GM04503 (cell line): ENCODE measurements around the gene HAS3.
"Not testable (repeated sequence)": the region's sequence is repeated elsewhere in the genome, so short reads cannot be mapped to it uniquely, and the experiment has no call there.

Experiments used
- DNase-seq: peaks from one replicate; pipeline ENCODE4 v3.0.0-alpha.2; 2012; ENCODE audit warnings: low read depth

HAS3 gene, protein sequence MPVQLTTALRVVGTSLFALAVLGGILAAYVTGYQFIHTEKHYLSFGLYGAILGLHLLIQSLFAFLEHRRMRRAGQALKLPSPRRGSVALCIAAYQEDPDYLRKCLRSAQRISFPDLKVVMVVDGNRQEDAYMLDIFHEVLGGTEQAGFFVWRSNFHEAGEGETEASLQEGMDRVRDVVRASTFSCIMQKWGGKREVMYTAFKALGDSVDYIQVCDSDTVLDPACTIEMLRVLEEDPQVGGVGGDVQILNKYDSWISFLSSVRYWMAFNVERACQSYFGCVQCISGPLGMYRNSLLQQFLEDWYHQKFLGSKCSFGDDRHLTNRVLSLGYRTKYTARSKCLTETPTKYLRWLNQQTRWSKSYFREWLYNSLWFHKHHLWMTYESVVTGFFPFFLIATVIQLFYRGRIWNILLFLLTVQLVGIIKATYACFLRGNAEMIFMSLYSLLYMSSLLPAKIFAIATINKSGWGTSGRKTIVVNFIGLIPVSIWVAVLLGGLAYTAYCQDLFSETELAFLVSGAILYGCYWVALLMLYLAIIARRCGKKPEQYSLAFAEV

GRCh38 chr16:69105501-69106361 lies at the start of gene HAS3:
TSS of gene HAS3 (plus strand) at chr16:69105653. CDS start at chr16:69109396, 3,743 bp downstream.
- no peak for DNase-seq

DNA sequence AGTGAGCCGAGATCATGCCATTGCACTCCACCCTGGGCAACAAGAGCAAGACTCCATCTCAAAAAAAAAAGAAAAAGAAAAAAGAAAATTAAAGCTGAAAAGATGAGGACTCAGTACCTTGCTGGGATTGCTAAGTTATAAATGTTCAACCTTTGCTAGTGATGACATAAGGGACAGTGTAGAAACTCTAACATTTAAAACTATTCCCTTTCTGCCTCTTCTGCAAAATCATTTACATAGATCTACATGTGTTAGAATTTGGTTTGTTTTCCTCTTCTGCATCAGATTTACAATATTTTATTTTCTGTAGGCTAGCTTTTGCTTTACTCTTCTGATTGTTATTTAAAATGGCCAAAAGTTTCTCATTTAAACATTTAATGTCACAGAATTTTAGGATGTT lies 49.5 kb upstream of the HAS3 start:
- no peak for DNase-seq

- DNase-seq, result no peak
These were observed 49.0 kb upstream of the HAS3 start for GRCh38 chr16:69056421-69056820.

GRCh38 chr16:69057400-69058378 lies 47.8 kb upstream of the HAS3 start:
- peak; percentile 75 for DNase-seq

- not testable (repeated sequence) for DNase-seq
These were observed 42.0 kb upstream of the HAS3 start for GRCh38 chr16:69063491-69063890.

GRCh38 chr16:69064124-69064763 lies 41.2 kb upstream of the HAS3 start:
- DNase-seq, result no peak

DNA sequence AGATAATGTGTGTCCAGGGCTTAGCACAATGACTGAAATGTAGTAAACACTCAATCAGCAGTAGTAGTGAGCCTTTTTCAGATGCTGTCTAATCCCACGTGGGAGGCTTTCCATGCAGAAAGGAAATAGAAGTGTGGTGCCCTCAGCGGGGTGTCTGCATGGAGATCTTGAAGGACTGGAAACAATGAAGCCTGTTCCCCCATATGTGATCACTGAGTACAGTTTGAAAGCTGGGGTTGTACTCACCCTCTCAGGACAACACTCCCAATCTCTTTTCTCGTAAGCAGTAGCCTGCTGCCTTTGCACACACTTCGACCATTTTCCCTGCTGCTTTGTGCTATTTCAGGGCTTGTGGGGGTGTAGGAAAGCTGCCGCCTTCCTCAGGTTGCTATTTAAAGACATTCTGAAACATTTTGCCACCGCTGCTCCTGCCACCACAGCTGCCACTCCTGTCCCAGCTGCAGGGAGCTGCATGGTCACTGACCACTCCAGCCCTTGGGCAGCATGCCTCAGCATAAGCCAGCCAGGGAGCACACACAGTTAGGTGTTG lies 40.6 kb upstream of the HAS3 start:
- no peak for DNase-seq

DNA sequence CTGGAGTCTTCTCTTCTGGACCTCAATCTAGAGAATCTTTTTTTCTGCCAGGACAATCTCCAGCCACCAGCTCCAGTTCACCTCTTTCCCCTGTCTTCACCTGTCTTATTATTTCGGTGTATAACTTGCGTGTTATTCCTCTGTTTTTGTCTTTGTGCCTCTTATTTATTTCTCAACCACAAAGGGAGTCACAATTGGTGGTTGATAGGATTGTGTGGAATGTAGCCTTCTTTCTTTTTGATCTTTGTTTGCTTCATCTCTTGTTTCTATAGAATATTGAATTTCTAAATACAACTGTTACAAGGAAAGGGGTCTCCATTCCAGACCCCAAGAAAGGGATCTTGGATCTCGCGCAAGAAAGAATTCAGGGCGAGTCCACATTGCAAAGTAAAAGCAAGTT lies 35.9 kb upstream of the HAS3 start:
- DNase-seq, result no peak

DNA sequence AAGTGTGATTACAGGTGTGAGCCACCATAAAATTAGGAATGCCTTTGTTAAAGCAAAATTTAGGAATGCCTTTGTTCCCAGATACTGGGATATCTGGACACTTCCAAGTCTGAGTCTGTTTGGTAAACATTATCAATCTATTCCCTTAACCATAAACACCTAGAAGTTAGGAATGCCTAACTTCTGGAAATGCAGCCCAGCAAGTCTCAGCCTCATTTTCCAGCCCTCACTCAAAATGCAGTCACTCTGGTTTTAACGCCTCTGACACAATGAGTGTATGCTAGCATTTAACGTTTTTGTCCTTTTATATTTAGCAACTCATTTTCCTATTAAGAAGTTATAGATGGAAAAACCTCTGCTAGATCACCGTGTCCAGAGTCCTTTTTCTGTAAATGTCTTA lies 34.4 kb upstream of the HAS3 start:
- DNase-seq, result no peak

GRCh38 chr16:69072640-69072974 lies 32.8 kb upstream of the HAS3 start:
- DNase-seq, result no peak

DNA sequence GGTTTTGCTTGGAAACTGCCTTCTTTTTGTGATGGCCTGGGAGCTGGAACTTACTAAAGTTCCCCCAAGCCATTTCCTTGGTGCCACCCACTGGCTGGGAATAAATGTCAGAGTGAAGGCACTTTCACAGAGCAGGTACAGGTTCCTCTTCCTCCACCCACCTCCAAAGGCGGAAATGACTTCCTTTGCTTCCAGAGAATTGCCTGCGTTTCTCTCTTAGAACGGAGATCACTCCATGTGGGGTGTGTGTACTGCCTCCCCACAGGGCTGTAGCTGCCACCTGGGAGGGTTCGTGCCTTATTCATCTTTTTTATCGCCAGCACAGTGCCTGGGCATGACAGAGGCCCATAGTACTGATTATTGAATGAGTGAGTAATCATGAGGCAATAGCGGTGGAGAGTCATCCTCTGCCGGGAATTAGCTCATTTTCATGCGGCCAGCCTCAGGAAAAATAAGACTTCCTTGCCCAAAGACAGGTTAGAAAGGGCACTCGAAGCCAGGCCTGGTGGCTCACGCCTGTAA lies 32.2 kb upstream of the HAS3 start:
- peak; percentile 59 for DNase-seq

DNA sequence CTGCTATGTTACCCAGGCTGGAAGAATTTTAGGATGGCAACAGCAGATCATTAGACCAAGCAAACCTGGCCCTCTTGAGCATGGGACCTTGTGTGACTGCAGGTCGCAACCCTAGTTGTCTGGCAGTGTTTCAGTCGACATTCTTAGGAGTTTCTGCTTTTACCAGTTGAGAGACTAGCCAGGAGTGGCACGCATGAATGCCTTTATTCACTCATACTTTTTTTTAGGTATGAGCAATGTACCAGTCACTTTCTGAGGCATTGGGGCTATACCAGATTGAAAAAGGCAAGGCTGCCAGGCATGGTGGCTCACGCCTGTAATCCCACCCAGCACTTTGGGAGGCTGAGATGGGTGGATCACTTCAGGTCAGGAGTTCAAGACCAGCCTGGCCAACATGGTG lies 28.2 kb upstream of the HAS3 start:
- DNase-seq, result no peak

DNA sequence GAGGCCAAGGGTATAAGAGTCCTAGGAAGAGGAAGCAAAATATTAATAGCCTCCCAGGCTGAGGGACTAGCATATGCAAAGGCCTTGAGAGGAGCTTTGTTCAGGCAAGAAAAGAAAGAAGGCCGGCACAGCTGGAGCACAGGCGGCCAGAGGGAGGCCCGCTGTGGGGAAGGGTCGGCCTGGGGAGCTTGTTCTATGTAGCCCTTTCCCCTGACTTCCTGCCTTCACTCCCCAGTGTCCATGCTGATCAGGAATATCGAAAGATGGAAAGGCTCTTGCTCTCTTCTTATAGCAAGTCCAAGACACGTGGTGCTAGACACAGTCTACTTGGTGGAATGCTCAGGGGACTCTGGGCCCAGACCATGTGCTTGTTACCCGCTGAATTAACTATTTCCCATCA lies 27.4 kb upstream of the HAS3 start:
- DNase-seq, result no peak

GRCh38 chr16:69079697-69080096 lies 25.8 kb upstream of the HAS3 start:
- no peak for DNase-seq

GRCh38 chr16:69083306-69083941 lies 22.0 kb upstream of the HAS3 start:
- DNase-seq, result no peak

- DNase-seq, result no peak
These were observed 21.2 kb upstream of the HAS3 start for GRCh38 chr16:69084289-69084688.

DNA sequence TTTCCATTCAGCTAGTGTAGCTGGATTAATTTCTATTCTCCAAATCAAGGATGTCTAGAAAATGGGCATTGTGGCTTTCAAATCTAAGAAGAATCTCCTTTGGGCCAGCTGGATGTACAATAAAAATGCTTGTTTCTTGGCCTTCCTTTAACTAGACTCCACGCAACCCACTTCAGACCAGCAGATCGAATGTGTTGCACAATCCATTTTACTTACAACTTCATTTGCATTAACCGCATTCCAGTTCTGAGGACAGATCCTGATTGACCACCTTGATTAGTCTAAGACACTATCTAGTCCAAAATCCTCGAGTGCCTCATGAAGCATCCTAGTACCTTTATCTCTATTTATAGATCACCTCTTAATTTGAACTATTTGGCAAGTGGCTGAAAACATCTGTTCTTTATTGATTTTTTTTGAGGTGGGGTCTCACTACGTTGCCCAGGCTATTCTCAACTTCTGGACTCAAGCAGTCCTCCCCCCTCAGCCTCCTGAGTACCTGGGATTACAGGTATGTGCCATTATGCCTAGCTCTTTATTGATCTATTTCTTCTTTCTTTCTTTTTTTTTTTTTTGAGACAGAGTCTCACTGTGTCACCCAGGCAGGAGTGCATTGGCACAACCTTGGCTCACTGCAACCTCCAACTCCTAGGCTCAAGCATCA lies 20.3 kb upstream of the HAS3 start:
- no peak for DNase-seq

- DNase-seq, result no peak
These were observed 18.3 kb upstream of the HAS3 start for GRCh38 chr16:69087161-69087581.

DNA sequence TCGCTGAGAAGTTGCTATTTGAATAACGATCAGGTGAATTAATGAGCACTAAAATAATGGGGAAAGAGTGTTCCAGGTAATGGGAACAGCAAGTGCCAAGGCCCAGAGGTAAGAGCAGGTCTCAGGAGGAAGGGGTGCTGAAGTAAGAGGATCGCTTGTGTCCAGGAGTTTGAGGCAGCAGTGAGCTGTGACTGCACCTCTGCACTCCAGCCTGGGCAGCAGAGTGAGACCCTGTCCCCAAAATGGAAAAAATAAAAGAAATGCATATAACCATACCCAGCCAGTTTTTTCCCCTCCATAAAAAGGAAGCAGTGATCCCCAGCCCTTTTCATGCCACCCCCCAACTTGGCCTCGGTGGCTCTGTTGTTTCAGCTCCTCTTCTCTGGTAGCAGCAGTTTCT lies 16.8 kb upstream of the HAS3 start:
- DNase-seq, result no peak
